KMS-11 (cell line): ENCODE measurements around the gene GRIA4.

Experiments
- H2AFZ ChIP-seq: fragments of 200-600 bp; sonication (generic); 2 replicates; pipeline ENCODE4 v1.6.1; 2016; ENCODE audit warnings: antibody characterized with exemption, mixed run types, low read depth
- H3K27ac ChIP-seq: fragments of 200-600 bp; sonication (generic); 2 replicates; pipeline ENCODE4 v1.6.1; 2016; ENCODE audit warnings: mild to moderate bottlenecking, mixed run types
- H3K27me3 ChIP-seq: fragments of 200-600 bp; sonication (generic); 2 replicates; pipeline ENCODE4 v1.6.1; 2017; ENCODE audit warnings: mild to moderate bottlenecking, low read depth, mixed run types, moderate library complexity; ENCODE audit not compliant: insufficient read depth
- H3K36me3 ChIP-seq: fragments of 200-600 bp; sonication (generic); 2 replicates; pipeline ENCODE4 v1.6.1; 2017; ENCODE audit warnings: mild to moderate bottlenecking, mixed run types; ENCODE audit not compliant: insufficient read depth
- H3K4me1 ChIP-seq: fragments of 200-600 bp; sonication (generic); 2 replicates; pipeline ENCODE4 v1.6.1; 2016; ENCODE audit warnings: mild to moderate bottlenecking, low read depth, mixed run types; ENCODE audit not compliant: poor library complexity, severe bottlenecking
- H3K4me2 ChIP-seq: fragments of 200-600 bp; sonication (generic); 2 replicates; pipeline ENCODE4 v1.7.0; 2016; ENCODE audit warnings: mild to moderate bottlenecking, mixed run types
- H3K4me3 ChIP-seq: fragments of 200-600 bp; sonication (generic); IDR thresholded peaks from 2 replicates; pipeline ENCODE4 v1.6.1; 2017; ENCODE audit warnings: low read depth, low read length, mixed read lengths; ENCODE audit not compliant: insufficient read depth
- H3K79me2 ChIP-seq: fragments of 200-600 bp; sonication (generic); 2 replicates; pipeline ENCODE4 v1.6.1; 2016; ENCODE audit warnings: low read depth, mixed run types; ENCODE audit not compliant: insufficient read depth
- H3K9ac ChIP-seq: fragments of 200-600 bp; sonication (generic); 2 replicates; pipeline ENCODE4 v1.6.1; 2016; ENCODE audit warnings: mild to moderate bottlenecking, mixed run types
- H4K20me1 ChIP-seq: fragments of 200-600 bp; sonication (generic); 2 replicates; pipeline ENCODE4 v1.6.1; 2016; ENCODE audit warnings: mild to moderate bottlenecking, mixed run types; ENCODE audit not compliant: insufficient read depth
- TF ChIP-seq, protein P1 (sequence below): fragments of 200-600 bp; sonication (generic); conservative IDR thresholded peaks from 2 replicates; pipeline ENCODE4 v1.6.1; 2017; ENCODE audit warnings: low read depth, mild to moderate bottlenecking, antibody characterized with exemption, low read length, moderate library complexity, mixed read lengths

Gene GRIA4

DNA sequence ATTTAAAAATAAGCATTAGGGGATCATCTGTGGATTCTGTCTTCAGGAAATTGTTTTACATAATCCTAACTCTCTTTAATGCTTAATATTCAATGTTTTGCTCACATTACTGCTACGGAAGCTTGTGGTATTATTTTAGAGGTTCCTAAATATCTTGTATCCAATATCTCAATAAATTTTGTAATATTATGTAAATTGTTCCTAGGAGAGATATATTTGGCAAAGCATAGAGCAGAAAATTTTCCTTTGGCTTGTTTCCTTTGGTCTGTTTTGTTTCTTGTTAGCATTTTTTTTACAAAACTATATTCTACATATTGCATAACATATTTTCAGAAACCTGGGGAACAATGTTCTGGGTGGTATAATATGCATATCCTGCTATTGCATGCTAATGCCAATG lies 144.8 kb downstream of the GRIA4 start:
- no peaks in the 10 kb centered on the region for H4K20me1 ChIP-seq
- H3K9ac ChIP-seq: no peak overlapping the region
- TF ChIP-seq, protein P1, sequence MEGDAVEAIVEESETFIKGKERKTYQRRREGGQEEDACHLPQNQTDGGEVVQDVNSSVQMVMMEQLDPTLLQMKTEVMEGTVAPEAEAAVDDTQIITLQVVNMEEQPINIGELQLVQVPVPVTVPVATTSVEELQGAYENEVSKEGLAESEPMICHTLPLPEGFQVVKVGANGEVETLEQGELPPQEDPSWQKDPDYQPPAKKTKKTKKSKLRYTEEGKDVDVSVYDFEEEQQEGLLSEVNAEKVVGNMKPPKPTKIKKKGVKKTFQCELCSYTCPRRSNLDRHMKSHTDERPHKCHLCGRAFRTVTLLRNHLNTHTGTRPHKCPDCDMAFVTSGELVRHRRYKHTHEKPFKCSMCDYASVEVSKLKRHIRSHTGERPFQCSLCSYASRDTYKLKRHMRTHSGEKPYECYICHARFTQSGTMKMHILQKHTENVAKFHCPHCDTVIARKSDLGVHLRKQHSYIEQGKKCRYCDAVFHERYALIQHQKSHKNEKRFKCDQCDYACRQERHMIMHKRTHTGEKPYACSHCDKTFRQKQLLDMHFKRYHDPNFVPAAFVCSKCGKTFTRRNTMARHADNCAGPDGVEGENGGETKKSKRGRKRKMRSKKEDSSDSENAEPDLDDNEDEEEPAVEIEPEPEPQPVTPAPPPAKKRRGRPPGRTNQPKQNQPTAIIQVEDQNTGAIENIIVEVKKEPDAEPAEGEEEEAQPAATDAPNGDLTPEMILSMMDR: no peak

DNA sequence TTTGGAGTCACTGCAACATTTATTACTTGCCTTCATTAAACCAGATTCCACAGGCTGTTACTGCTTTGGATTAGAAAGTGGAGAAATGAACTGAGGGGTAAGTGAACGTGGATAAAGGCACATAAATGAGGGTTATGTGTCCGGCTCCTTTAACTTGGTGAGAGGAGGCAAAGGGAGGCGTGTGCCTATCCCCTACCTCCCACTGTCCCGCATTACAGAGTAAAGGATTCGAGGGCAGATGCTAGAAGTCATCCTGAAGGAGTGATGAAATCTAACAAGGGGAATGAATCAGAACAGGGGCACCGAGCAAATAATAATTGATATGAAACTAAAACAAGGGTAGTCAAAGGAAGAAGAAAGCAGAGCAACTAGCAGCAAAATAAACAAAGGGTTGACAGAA lies 147.2 kb downstream of the GRIA4 start:
- Histone ChIP-seq H4K20me1 (no peaks in the 10 kb centered on the region), H3K4me1 (no peaks in the 10 kb centered on the region), H3K79me2 (no peaks in the 10 kb centered on the region), H3K27me3 (no peaks in the 10 kb centered on the region), H2AFZ (no peak overlapping the region), H3K4me2 (no peak overlapping the region), H3K27ac (no peak overlapping the region), H3K4me3 (no peak overlapping the region), H3K9ac (no peak overlapping the region), H3K36me3 (no peaks in the 10 kb centered on the region)
- TF ChIP-seq, protein P1: no peak

More for the DNA sequence above, 144.8 kb downstream of the GRIA4 start:
- H3K4me3 ChIP-seq: no peak overlapping the region
- no peak overlapping the region for H2AFZ ChIP-seq
- H3K27ac ChIP-seq: no peak overlapping the region
- H3K4me1 ChIP-seq: no peaks in the 10 kb centered on the region
- no peaks in the 10 kb centered on the region for H3K36me3 ChIP-seq
- no peaks in the 10 kb centered on the region for H3K79me2 ChIP-seq
- H3K4me2 ChIP-seq: no peak overlapping the region
- H3K27me3 ChIP-seq: no peaks in the 10 kb centered on the region

DNA sequence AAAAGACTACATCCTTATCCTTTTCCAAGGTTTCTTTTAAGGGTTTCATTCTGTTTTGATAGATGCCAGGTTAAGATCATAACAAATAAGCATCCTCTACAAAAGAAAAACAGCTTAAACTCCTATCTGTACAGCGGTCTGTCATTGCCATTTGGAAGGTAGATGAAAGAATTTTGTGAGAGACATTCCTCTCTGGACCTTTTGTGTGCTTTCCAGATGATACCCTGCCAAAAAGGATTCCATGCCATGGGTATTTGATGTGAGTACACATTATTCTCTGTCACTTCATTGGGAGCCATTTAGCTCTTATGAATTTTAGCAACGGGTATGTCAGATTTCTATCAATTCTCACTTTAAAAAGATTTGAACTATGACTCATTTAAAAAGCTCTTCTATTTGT lies 153.7 kb downstream of the GRIA4 start:
- no peak overlapping the region for H3K4me3 ChIP-seq
- H3K4me2 ChIP-seq: no peak overlapping the region
- TF ChIP-seq, protein P1: no peak
- H3K27ac ChIP-seq: no peak overlapping the region
- H3K36me3 ChIP-seq: no peaks in the 10 kb centered on the region
- H3K4me1 ChIP-seq: no peaks in the 10 kb centered on the region
- H2AFZ ChIP-seq: no peak overlapping the region
- H3K79me2 ChIP-seq: no peaks in the 10 kb centered on the region
- no peaks in the 10 kb centered on the region for H4K20me1 ChIP-seq
- H3K9ac ChIP-seq: no peak overlapping the region
- no peaks in the 10 kb centered on the region for H3K27me3 ChIP-seq

DNA sequence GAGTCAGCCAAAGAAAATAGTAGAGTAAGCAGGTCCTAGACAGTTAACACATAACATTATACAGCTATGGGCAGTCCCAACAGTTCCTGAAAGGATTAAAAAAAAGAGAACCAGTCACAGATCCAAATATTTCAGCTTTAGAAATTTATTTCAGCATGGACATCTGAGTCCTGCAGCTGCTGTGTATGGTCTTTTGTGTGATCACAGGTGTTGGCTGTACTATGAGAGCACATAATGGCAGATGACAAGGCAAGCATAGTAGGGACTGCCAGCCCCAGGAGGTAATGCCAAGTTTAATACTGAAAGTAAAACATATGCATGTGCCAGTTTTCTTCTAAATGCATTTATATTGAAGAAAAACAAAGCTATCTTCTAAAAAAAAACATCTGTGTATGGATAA lies 158.1 kb downstream of the GRIA4 start:
- no peak overlapping the region for H3K4me2 ChIP-seq

More for the DNA sequence above, 158.1 kb downstream of the GRIA4 start:
- Histone ChIP-seq H3K9ac (no peak overlapping the region), H3K4me3 (no peak overlapping the region), H3K79me2 (no peaks in the 10 kb centered on the region), H3K36me3 (no peaks in the 10 kb centered on the region), H2AFZ (no peak overlapping the region), H3K27me3 (no peaks in the 10 kb centered on the region), H4K20me1 (no peaks in the 10 kb centered on the region), H3K27ac (no peak overlapping the region), H3K4me1 (no peaks in the 10 kb centered on the region)
- TF ChIP-seq, protein P1: no peak
